ENCODE results near the gene ZIM2. TPM values are rescaled to one million over a fixed set of nuclear protein-coding genes. Genes with fewer than 3 reads are reported as not detected.

Gene ZIM2
- total and polyA plus RNA-seq, 9 of the 15 experiments (the other 6 are each of a cell fraction or from before 2014, with no cell fraction given) = not detected

DNA sequence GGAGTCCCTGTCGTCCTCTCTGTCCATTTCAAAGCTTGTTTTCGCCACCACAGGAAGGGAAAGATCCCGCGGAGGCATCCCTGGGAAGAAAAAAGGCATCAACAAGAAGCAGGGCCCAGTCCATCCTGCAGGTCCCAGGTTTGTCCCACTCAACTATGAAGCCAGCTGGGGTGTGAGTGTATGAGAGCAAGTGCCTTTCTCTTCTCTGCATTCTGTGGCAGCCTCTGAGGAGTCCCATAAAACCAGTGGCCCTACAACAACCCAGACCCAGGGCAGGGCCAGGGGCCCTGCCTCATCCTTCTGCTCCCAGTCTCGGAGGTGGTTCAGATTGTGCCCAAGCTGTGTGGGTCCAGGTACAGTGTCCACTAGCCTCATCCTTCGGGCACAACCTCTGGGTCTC is 18.9 kb downstream of the ZIM2 start:
- Histone ChIP-seq H3K4me2 (ENCODE audit: insufficient read depth, low read length) (no peak overlapping the region), H4K20me1 (replicated peaks; ENCODE audit: control insufficient read depth, insufficient read depth, low read length) (no peaks in the 10 kb centered on the region), H2AFZ (ENCODE audit: low read depth, low read length) (no peak overlapping the region), H3K27ac (ENCODE audit: extremely low read depth, low read depth, low read length) (no peak overlapping the region), H3K4me3 (no peak overlapping the region), H3K27me3 (ENCODE audit: control insufficient read depth in 2 of 2, insufficient read depth in 2 of 2, low read length in 2 of 2) (no peaks in the 10 kb centered on the region), H3K9ac (ENCODE audit: insufficient read depth in 1 of 2, low read depth in 2 of 2, low read length in 2 of 2) (no peak overlapping the region), H3K4me1 (replicated peaks in 1 of 2; ENCODE audit: control insufficient read depth in 2 of 2, insufficient read depth in 2 of 2, low read length in 2 of 2) (no peaks in the 10 kb centered on the region), H3K79me2 (ENCODE audit: control insufficient read depth, insufficient read depth, low read length) (no peaks in the 10 kb centered on the region), H3K36me3 (ENCODE audit: control insufficient read depth, insufficient read depth, low read length) (no peaks in the 10 kb centered on the region), H3K9me3 (replicated peaks; ENCODE audit: control insufficient read depth, insufficient read depth, low read depth, low read length) (no peaks in the 10 kb centered on the region; the same call in 1 of the 2 replicates), H3K9me1 (ENCODE audit: control insufficient read depth, insufficient read depth, low read length) (no peaks in the 10 kb centered on the region)
- DNase-seq (ENCODE audit: extremely low read depth in 1 of 4, low spot score in 3 of 4) (no peak), ATAC-seq (no peak), FAIRE-seq (no peak)
- ChIA-PET CTCF (ENCODE audit: low intra/inter-chr PET ratio) (no interaction called here), POLR2A (no interaction called here)
- BruUV-seq (replicated peaks) = no TSS peak
- intact Hi-C loops (cut with micrococcal nuclease) = no loop called here
- in situ Hi-C loops (cut with MboI) = no loop called here
- TF ChIP-seq MAZ (CRISPR knock-in tag; conservative IDR thresholded peaks at IDR 0.05 in 1 of 2, IDR thresholded peaks at IDR 0.05 in 1 of 2) = no peak
- no peak for TF ChIP-seq POLR2AphosphoS5 (IDR thresholded peaks at IDR 0.05; ENCODE audit: control insufficient read depth, insufficient read depth, low read depth, low read length)
- TF ChIP-seq XRCC3 (IDR thresholded peaks at IDR 0.05) = no peak
- no peak for TF ChIP-seq NELFE (IDR thresholded peaks at IDR 0.05; ENCODE audit: insufficient read depth, insufficient read length)
- no peak for TF ChIP-seq ESRRB (CRISPR knock-in tag; IDR thresholded peaks at IDR 0.05; ENCODE audit: borderline replicate concordance)
- 0% methylated on average over 1 of the region's 6 CpGs for WGBS (ENCODE audit: insufficient coverage, low coverage, missing lambda C conversion rate)

DNA sequence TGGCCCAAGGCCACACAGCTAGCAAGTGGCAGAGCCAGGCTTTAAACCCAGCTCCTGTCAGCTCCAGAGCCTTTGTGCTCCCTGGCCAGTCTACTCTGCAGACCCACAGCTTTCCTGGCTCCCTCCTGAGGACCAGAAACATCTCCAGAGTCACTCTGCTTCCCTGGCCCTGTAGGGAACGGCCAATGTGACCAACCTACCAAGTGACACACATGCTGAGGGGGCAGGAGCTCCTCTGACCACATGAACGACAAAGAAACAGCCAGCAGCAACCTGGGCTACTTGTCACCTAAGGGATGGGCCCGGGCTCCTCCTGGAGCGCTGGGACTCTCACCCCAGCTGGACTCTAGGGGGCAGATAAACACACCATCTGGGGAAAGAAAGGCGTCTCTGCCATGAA is 19.3 kb downstream of the ZIM2 start:
- H2AFZ ChIP-seq (ENCODE audit: low read depth, low read length) = no peak overlapping the region
- H3K27me3 ChIP-seq (ENCODE audit: control insufficient read depth in 2 of 2, insufficient read depth in 2 of 2, low read length in 2 of 2) = no peaks in the 10 kb centered on the region
- no peak overlapping the region for H3K27ac ChIP-seq (ENCODE audit: extremely low read depth, low read depth, low read length)
- ATAC-seq (no peak), FAIRE-seq (no peak), DNase-seq (ENCODE audit: extremely low read depth in 1 of 4, low spot score in 3 of 4) (no peak)
- no peaks in the 10 kb centered on the region; the same call in 1 of the 2 replicates for H3K9me3 ChIP-seq (replicated peaks; ENCODE audit: control insufficient read depth, insufficient read depth, low read depth, low read length)
- no peaks in the 10 kb centered on the region for H3K9me1 ChIP-seq (ENCODE audit: control insufficient read depth, insufficient read depth, low read length)
- H3K9ac ChIP-seq (ENCODE audit: insufficient read depth in 1 of 2, low read depth in 2 of 2, low read length in 2 of 2) = no peak overlapping the region
- intact Hi-C loops (cut with micrococcal nuclease) (no loop called here), in situ Hi-C loops (cut with MboI) (no loop called here)
- BruUV-seq (replicated peaks) = no TSS peak
- H3K36me3 ChIP-seq (ENCODE audit: control insufficient read depth, insufficient read depth, low read length) = no peaks in the 10 kb centered on the region
- no peaks in the 10 kb centered on the region for H3K4me1 ChIP-seq (replicated peaks in 1 of 2; ENCODE audit: control insufficient read depth in 2 of 2, insufficient read depth in 2 of 2, low read length in 2 of 2)
- H3K4me3 ChIP-seq = no peak overlapping the region
- H3K4me2 ChIP-seq (ENCODE audit: insufficient read depth, low read length) = no peak overlapping the region
- ChIA-PET POLR2A (no interaction called here), CTCF (ENCODE audit: low intra/inter-chr PET ratio) (no interaction called here)
- H3K79me2 ChIP-seq (ENCODE audit: control insufficient read depth, insufficient read depth, low read length) = no peaks in the 10 kb centered on the region
- no peaks in the 10 kb centered on the region for H4K20me1 ChIP-seq (replicated peaks; ENCODE audit: control insufficient read depth, insufficient read depth, low read length)
- 2% methylated on average over 5 of the region's 5 CpGs for WGBS (ENCODE audit: insufficient coverage, low coverage, missing lambda C conversion rate)
- TF ChIP-seq, protein P1, sequence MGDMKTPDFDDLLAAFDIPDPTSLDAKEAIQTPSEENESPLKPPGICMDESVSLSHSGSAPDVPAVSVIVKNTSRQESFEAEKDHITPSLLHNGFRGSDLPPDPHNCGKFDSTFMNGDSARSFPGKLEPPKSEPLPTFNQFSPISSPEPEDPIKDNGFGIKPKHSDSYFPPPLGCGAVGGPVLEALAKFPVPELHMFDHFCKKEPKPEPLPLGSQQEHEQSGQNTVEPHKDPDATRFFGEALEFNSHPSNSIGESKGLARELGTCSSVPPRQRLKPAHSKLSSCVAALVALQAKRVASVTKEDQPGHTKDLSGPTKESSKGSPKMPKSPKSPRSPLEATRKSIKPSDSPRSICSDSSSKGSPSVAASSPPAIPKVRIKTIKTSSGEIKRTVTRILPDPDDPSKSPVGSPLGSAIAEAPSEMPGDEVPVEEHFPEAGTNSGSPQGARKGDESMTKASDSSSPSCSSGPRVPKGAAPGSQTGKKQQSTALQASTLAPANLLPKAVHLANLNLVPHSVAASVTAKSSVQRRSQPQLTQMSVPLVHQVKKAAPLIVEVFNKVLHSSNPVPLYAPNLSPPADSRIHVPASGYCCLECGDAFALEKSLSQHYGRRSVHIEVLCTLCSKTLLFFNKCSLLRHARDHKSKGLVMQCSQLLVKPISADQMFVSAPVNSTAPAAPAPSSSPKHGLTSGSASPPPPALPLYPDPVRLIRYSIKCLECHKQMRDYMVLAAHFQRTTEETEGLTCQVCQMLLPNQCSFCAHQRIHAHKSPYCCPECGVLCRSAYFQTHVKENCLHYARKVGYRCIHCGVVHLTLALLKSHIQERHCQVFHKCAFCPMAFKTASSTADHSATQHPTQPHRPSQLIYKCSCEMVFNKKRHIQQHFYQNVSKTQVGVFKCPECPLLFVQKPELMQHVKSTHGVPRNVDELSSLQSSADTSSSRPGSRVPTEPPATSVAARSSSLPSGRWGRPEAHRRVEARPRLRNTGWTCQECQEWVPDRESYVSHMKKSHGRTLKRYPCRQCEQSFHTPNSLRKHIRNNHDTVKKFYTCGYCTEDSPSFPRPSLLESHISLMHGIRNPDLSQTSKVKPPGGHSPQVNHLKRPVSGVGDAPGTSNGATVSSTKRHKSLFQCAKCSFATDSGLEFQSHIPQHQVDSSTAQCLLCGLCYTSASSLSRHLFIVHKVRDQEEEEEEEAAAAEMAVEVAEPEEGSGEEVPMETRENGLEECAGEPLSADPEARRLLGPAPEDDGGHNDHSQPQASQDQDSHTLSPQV (IDR thresholded peaks at IDR 0.05) = no peak
- TF ChIP-seq ZNF507 (tag; conservative IDR thresholded peaks at IDR 0.05) (no peak), SRSF1 (IDR thresholded peaks at IDR 0.05; ENCODE audit: low read depth, low read length) (no peak), NUFIP1 (IDR thresholded peaks at IDR 0.05; ENCODE audit: partially characterized antibody) (no peak), ZNF766 (CRISPR knock-in tag; conservative IDR thresholded peaks at IDR 0.05) (no peak)
- TF ChIP-seq, protein P2, sequence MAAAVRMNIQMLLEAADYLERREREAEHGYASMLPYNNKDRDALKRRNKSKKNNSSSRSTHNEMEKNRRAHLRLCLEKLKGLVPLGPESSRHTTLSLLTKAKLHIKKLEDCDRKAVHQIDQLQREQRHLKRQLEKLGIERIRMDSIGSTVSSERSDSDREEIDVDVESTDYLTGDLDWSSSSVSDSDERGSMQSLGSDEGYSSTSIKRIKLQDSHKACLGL (CRISPR knock-in tag; IDR thresholded peaks at IDR 0.05; ENCODE audit: borderline replicate concordance, poor library complexity, severe bottlenecking) = no peak
